Measurements from ENCODE around the gene INKA2. TPM values are rescaled to one million over a fixed set of nuclear protein-coding genes. Genes with fewer than 3 reads are reported as not detected.

Gene INKA2
- total RNA-seq, 1 experiment from 2014 or later = 12.3 TPM

- Mint-ChIP-seq H3K4me3 (no peak overlapping the region), H3K9me3 (no peaks in the 10 kb centered on the region; a peak in 1 of 5 replicates), H3K4me1 (peaks cover 24 to 29% of the 10 kb centered on the region in 2 experiments), H3K36me3 (ENCODE audit: insufficient read depth in 1 of 3, low read depth in 3 of 3) (no peaks in the 10 kb centered on the region; a peak in 1 of 7 replicates), H3K27me3 (ENCODE audit: low read depth) (peaks cover 10% of the 10 kb centered on the region), H3K27ac (no peak overlapping the region)
- no peaks in the 10 kb centered on the region for H4K20me1 ChIP-seq (ENCODE audit: control insufficient read depth, insufficient read depth, insufficient read length)
- H2AK5ac ChIP-seq (ENCODE audit: insufficient read length, low read length) = no peak overlapping the region
- H3K9me3 ChIP-seq (ENCODE audit: control insufficient read depth, low read depth, low read length) = no peaks in the 10 kb centered on the region
- H3K4ac ChIP-seq (ENCODE audit: low read depth, low read length) = no peak overlapping the region
- no peak overlapping the region for H3T11ph ChIP-seq (ENCODE audit: low read length)
- no peak overlapping the region for H3K18ac ChIP-seq (ENCODE audit: insufficient read length, low read depth, low read length)
- no peak overlapping the region for H2AFZ ChIP-seq (ENCODE audit: low read length)
- H3K9ac ChIP-seq (ENCODE audit: extremely low read depth, insufficient read length, low read length) = no peak overlapping the region
- no peak overlapping the region for H2BK20ac ChIP-seq (ENCODE audit: low read depth, low read length, poor library complexity, severe bottlenecking)
- peaks cover 2% of the 10 kb centered on the region for H3K4me1 ChIP-seq (ENCODE audit: insufficient read depth, low read length)
- no peak overlapping the region for H3K56ac ChIP-seq (ENCODE audit: insufficient read length, low read depth, low read length)
- H3K79me1 ChIP-seq (ENCODE audit: insufficient read depth, low read depth, low read length, poor library complexity, severe bottlenecking) = no peaks in the 10 kb centered on the region
- H3K27ac ChIP-seq (ENCODE audit: insufficient read length, low read depth, low read length) = no peak overlapping the region
- no peak overlapping the region for H2BK5ac ChIP-seq (ENCODE audit: insufficient read length, low read length)
- no peak overlapping the region for H3K23ac ChIP-seq (ENCODE audit: insufficient read length, low read depth, low read length)
- H2BK15ac ChIP-seq (ENCODE audit: low read depth, low read length) = no peak overlapping the region
- H4K91ac ChIP-seq (ENCODE audit: insufficient read length, low read depth, low read length) = no peak overlapping the region
- no peaks in the 10 kb centered on the region for H3K79me2 ChIP-seq (ENCODE audit: insufficient read depth, low read length)
- H2BK120ac ChIP-seq (ENCODE audit: low read depth, low read length, poor library complexity, severe bottlenecking) = no peak overlapping the region
- no peak overlapping the region for H4K5ac ChIP-seq (ENCODE audit: insufficient read length, low read depth, low read length)
- no peak overlapping the region for H3K14ac ChIP-seq (ENCODE audit: insufficient read depth, low read length)
- no peak overlapping the region for H2BK12ac ChIP-seq (ENCODE audit: insufficient read length, low read depth, low read length)
- H3K4me2 ChIP-seq (ENCODE audit: insufficient read depth, insufficient read length, low read length) = no peak overlapping the region
- H3K23me2 ChIP-seq (ENCODE audit: insufficient read length, low read depth, low read length, poor library complexity, severe bottlenecking) = no peaks in the 10 kb centered on the region
- TF ChIP-seq CTCF (conservative IDR thresholded peaks at IDR 0.05) = no peak
- no peaks in the 10 kb centered on the region for H3K27me3 ChIP-seq (ENCODE audit: insufficient read depth, low read length)
- no peak for DNase-seq
- WGBS (ENCODE audit: extremely low coverage, insufficient read length, low lambda C conversion rate) = no CpG with 5 or more reads among the region's 4 CpGs
- H4K8ac ChIP-seq (replicated peaks; ENCODE audit: insufficient read length, low read depth, low read length) = no peak overlapping the region
Observed at GRCh38 chr1:111747947-111748346, 8.8 kb upstream of the INKA2 start.
